Mesenchymal stem cell (in vitro differentiated cells and primary cell): ENCODE data around the gene STARD3.
A peak's percentile ranks its signal among the peaks of the same experiment; 100 is the strongest.

Source experiments
- DNase-seq: peaks from one replicate; pipeline ENCODE4 v3.0.0-alpha.2; 2013
- H2AFZ ChIP-seq: one replicate; pipeline ENCODE4 v1.6.1; 2013; ENCODE audit warnings: low read depth, mild to moderate bottlenecking, control low read depth, inconsistent platforms, low read length, moderate library complexity
- H2AK5ac ChIP-seq: 2 replicates; pipeline ENCODE4 v1.6.1; 2013; ENCODE audit warnings: low read length, moderate library complexity, mild to moderate bottlenecking, inconsistent platforms; ENCODE audit not compliant: severe bottlenecking
- H2BK120ac ChIP-seq: one replicate; pipeline ENCODE4 v1.6.1; 2013; ENCODE audit warnings: low read depth, mild to moderate bottlenecking, inconsistent platforms, low read length, moderate library complexity
- H2BK12ac ChIP-seq, 2 experiments: one replicate each; pipeline ENCODE4 v1.6.1; 2013; ENCODE audit warnings: inconsistent platforms in 2 of 2, low read length in 2 of 2, mild to moderate bottlenecking in 2 of 2, moderate library complexity in 2 of 2, control low read depth in 1 of 2
- H2BK15ac ChIP-seq: one replicate; pipeline ENCODE4 v1.6.1; 2013; ENCODE audit warnings: mild to moderate bottlenecking, low read depth, inconsistent platforms; ENCODE audit not compliant: poor library complexity, severe bottlenecking
- H2BK5ac ChIP-seq: 2 replicates; pipeline ENCODE4 v1.6.1; 2013; ENCODE audit warnings: low read depth, mild to moderate bottlenecking, low read length, control low read depth, inconsistent platforms; ENCODE audit not compliant: poor library complexity, severe bottlenecking
- H3K14ac ChIP-seq, 2 experiments: one replicate each; pipeline ENCODE4 v1.6.1; 2013; ENCODE audit warnings: inconsistent platforms in 2 of 2, low read length in 2 of 2, control low read depth in 1 of 2, mild to moderate bottlenecking in 1 of 2, moderate library complexity in 1 of 2
- H3K18ac ChIP-seq, 2 experiments: one replicate each; pipeline ENCODE4 v1.6.1; 2013; ENCODE audit warnings: inconsistent platforms in 2 of 2, low read length in 2 of 2, control low read depth in 1 of 2, low read depth in 1 of 2, mild to moderate bottlenecking in 1 of 2
- H3K23ac ChIP-seq, 2 experiments: one replicate each; pipeline ENCODE4 v1.6.1; 2013; ENCODE audit warnings: inconsistent platforms in 2 of 2, low read length in 2 of 2, mild to moderate bottlenecking in 2 of 2, moderate library complexity in 2 of 2, control low read depth in 1 of 2
- H3K27ac ChIP-seq: 2 replicates; pipeline ENCODE4 v1.5.1; 2013; ENCODE audit warnings: mild to moderate bottlenecking, moderate library complexity, low read length, control low read depth, inconsistent platforms; ENCODE audit not compliant: poor library complexity, severe bottlenecking
- H3K27me3 ChIP-seq, 2 experiments: 2 replicates each; pipeline versions ENCODE4 v1.6.1 to v1.7.0; 2013; ENCODE audit warnings: low read length in 2 of 2, mild to moderate bottlenecking in 2 of 2, moderate library complexity in 2 of 2, control low read depth in 1 of 2, inconsistent platforms in 1 of 2; ENCODE audit not compliant: control insufficient read depth in 1 of 2, insufficient read depth in 1 of 2
- H3K36me3 ChIP-seq, 2 experiments: 2 replicates each; pipeline versions ENCODE4 v1.6.1 to v1.7.0; 2013; ENCODE audit warnings: low read length in 2 of 2, control low read depth in 1 of 2, inconsistent platforms in 1 of 2, low read depth in 1 of 2, mild to moderate bottlenecking in 1 of 2; ENCODE audit not compliant: insufficient read depth in 2 of 2, control insufficient read depth in 1 of 2
- H3K4ac ChIP-seq, 2 experiments: one replicate each; pipeline ENCODE4 v1.6.1; 2013; ENCODE audit warnings: inconsistent platforms in 2 of 2, low read length in 2 of 2, mild to moderate bottlenecking in 2 of 2, moderate library complexity in 2 of 2, control low read depth in 1 of 2, low read depth in 1 of 2
- H3K4me1 ChIP-seq: 2 replicates; pipeline ENCODE4 v1.6.1; 2013; ENCODE audit warnings: low read depth, low read length, control low read depth; ENCODE audit not compliant: control insufficient read depth, insufficient read depth
- H3K4me2 ChIP-seq: 2 replicates; pipeline ENCODE4 v1.6.1; 2013; ENCODE audit warnings: low read length, mild to moderate bottlenecking, inconsistent platforms; ENCODE audit not compliant: poor library complexity, severe bottlenecking
- H3K4me3 ChIP-seq, 2 experiments: 2 replicates each; pipeline versions ENCODE4 v1.5.1 to v1.7.0; 2013; ENCODE audit warnings: low read length in 2 of 2, mild to moderate bottlenecking in 2 of 2, control low read depth in 1 of 2, low read depth in 1 of 2; ENCODE audit not compliant: insufficient read depth in 1 of 2
- H3K79me1 ChIP-seq: replicated peaks from 2 replicates; pipeline ENCODE4 v1.6.1; 2013; ENCODE audit warnings: mild to moderate bottlenecking, control low read depth, low read length, inconsistent platforms; ENCODE audit not compliant: poor library complexity, severe bottlenecking
- H3K9ac ChIP-seq: 2 replicates; pipeline ENCODE4 v1.7.0; 2013; ENCODE audit warnings: mild to moderate bottlenecking, low read length, moderate library complexity
- H3K9me3 ChIP-seq: 2 replicates; pipeline ENCODE4 v1.7.0; 2013; ENCODE audit warnings: mild to moderate bottlenecking, low read length; ENCODE audit not compliant: control insufficient read depth
- H4K8ac ChIP-seq: one replicate; pipeline ENCODE4 v1.6.1; 2013; ENCODE audit warnings: inconsistent platforms, mild to moderate bottlenecking, low read length, moderate library complexity
- H4K91ac ChIP-seq: one replicate; pipeline ENCODE4 v1.6.1; 2013; ENCODE audit warnings: mild to moderate bottlenecking, low read length, inconsistent platforms
- WGBS: methylation state at CpG from one replicate; pipeline ENCODE4 v1.1.7; 2013; ENCODE audit warnings: mixed read lengths; 5-methylcytosine and 5-hydroxymethylcytosine counted together

STARD3 gene

DNA sequence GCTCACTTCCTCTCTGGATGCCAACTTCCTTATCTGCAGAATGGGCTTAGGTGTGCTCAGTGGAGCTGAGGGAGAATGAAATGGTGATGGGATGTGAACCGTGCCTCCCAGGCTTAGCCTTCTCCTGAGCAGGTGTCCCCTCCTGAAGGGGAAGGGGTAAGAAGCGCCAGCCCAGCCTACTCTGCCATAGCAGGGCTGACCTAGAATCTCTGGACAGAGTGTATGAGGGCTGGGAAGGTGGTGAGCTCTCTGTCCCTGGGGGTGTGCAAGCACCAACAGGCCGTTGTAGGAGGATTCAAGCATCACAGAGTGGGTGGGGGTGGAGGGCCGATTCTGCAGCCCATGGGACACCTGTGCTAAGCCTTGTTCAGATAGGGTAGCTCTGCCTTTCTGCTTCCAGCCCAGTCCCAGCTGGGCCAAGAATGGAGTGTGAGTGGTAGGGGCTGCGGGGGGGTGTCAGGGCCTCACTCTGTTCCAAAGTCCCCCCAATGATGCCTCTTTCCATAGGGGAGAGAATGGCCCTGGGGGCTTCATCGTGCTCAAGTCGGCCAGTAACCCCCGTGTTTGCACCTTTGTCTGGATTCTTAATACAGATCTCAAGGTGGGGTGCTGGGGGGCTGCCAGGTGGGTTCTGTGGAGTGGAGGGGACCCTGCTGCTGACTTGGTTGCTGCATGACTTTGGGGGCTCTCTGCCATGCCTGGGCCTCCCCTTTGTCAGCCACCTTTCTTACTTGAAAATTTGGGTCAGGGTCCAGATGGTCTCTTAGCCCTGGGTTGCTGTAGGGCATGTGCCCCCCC, 25.0 kb downstream of the STARD3 start:
- no peak overlapping the region for H3K9ac ChIP-seq
- no peak overlapping the region for H3K4me3 ChIP-seq
- no peak for DNase-seq
- H2BK12ac ChIP-seq = no peak overlapping the region
- H3K9me3 ChIP-seq = no peaks in the 10 kb centered on the region
- no peak overlapping the region for H2BK5ac ChIP-seq
- H3K4me2 ChIP-seq = no peak overlapping the region
- no peak overlapping the region for H3K4ac ChIP-seq
- H2BK15ac ChIP-seq = no peak overlapping the region
- H2AK5ac ChIP-seq = peak overlapping the region; percentile 34
- WGBS = 94% methylated on average over 8 of the region's 8 CpGs
- peaks cover 74% of the 10 kb centered on the region for H3K4me1 ChIP-seq
- peaks cover 37 to 61% of the 10 kb centered on the region in 2 experiments for H3K36me3 ChIP-seq
- no peak overlapping the region for H3K23ac ChIP-seq
- H3K27me3 ChIP-seq = peaks cover 0 to 24% of the 10 kb centered on the region in 2 experiments
- H3K79me1 ChIP-seq = peaks cover 9% of the 10 kb centered on the region
- no peak overlapping the region for H3K18ac ChIP-seq
- no peak overlapping the region for H2BK120ac ChIP-seq
- H4K91ac ChIP-seq = no peak overlapping the region
- no peak overlapping the region for H2AFZ ChIP-seq
- H4K8ac ChIP-seq = no peak overlapping the region
- no peak overlapping the region for H3K27ac ChIP-seq
- H3K14ac ChIP-seq = no peak overlapping the region

DNA sequence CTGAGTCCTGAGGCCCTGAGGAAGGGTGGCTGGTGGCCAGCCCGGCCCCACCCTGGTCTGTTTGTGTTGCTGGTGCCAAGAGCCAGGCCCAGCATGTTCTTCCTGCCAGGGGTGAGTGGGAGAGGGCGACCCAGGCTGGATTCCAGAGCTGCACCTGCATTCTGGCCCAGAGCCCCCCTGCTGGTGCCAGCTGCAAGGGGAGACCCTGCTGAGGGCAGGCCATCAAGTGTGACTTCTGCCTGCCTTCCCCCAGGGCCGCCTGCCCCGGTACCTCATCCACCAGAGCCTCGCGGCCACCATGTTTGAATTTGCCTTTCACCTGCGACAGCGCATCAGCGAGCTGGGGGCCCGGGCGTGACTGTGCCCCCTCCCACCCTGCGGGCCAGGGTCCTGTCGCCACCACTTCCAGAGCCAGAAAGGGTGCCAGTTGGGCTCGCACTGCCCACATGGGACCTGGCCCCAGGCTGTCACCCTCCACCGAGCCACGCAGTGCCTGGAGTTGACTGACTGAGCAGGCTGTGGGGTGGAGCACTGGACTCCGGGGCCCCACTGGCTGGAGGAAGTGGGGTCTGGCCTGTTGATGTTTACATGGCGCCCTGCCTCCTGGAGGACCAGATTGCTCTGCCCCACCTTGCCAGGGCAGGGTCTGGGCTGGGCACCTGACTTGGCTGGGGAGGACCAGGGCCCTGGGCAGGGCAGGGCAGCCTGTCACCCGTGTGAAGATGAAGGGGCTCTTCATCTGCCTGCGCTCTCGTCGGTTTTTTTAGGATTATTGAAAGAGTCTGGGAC, 25.8 kb downstream of the STARD3 start:
- peak overlapping the region; percentile 34 for H2AK5ac ChIP-seq
- H3K4me3 ChIP-seq = no peak overlapping the region
- H3K9me3 ChIP-seq = no peaks in the 10 kb centered on the region
- peak overlapping the region; percentile 52 for H3K27ac ChIP-seq
- no peak overlapping the region for H2BK12ac ChIP-seq
- peak overlapping the region; percentile 47 for H2BK5ac ChIP-seq
- peaks cover 7% of the 10 kb centered on the region for H3K79me1 ChIP-seq
- H2BK15ac ChIP-seq = no peak overlapping the region
- no peak overlapping the region for H4K91ac ChIP-seq
- H3K4me2 ChIP-seq = no peak overlapping the region
- H2AFZ ChIP-seq = no peak overlapping the region
- no peak overlapping the region for H3K9ac ChIP-seq
- 91% methylated on average over 22 of the region's 22 CpGs for WGBS
- no peak overlapping the region for H3K14ac ChIP-seq
- no peak overlapping the region for H3K18ac ChIP-seq
- peaks cover 79% of the 10 kb centered on the region for H3K4me1 ChIP-seq
- no peak for DNase-seq
- H2BK120ac ChIP-seq = no peak overlapping the region
- H3K23ac ChIP-seq = no peak overlapping the region
- H4K8ac ChIP-seq = no peak overlapping the region
- no peak overlapping the region for H3K4ac ChIP-seq
- peaks cover 37 to 54% of the 10 kb centered on the region in 2 experiments for H3K36me3 ChIP-seq
- H3K27me3 ChIP-seq = peaks cover 0 to 31% of the 10 kb centered on the region in 2 experiments

DNA sequence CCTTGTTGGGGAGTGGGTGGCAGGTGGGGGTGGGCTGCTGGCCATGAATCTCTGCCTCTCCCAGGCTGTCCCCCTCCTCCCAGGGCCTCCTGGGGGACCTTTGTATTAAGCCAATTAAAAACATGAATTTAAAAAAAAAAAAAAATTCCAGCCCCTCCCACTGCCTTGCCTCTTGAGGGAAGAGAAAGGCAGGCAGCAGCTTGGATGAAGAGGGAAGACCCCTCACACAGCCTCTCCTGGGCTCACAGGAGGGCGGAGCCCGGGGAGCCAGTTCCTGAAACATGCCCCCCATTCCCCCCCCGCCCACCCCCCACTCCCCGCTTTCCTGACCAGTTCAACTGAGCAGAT, 26.4 kb downstream of the STARD3 start:
- Histone ChIP-seq H2BK12ac (no peak overlapping the region), H3K36me3 (peaks cover 37 to 48% of the 10 kb centered on the region in 2 experiments), H2BK120ac (no peak overlapping the region), H3K9ac (no peak overlapping the region), H2AK5ac (peak overlapping the region; percentile 9), H3K27ac (peak overlapping the region; percentile 52), H3K4me1 (peaks cover 83% of the 10 kb centered on the region), H3K23ac (no peak overlapping the region), H3K79me1 (peaks cover 7% of the 10 kb centered on the region), H2AFZ (no peak overlapping the region), H2BK15ac (no peak overlapping the region), H2BK5ac (peak overlapping the region; percentile 47), H3K4me3 (no peak overlapping the region), H3K4me2 (no peak overlapping the region), H3K4ac (no peak overlapping the region), H3K27me3 (peaks cover 0 to 34% of the 10 kb centered on the region in 2 experiments), H4K8ac (no peak overlapping the region), H3K9me3 (no peaks in the 10 kb centered on the region), H4K91ac (no peak overlapping the region), H3K14ac (no peak overlapping the region), H3K18ac (no peak overlapping the region)
- DNase-seq = no peak
- WGBS = no CpG with 5 or more reads among the region's 4 CpGs
